T47D (cell line): ENCODE results near the gene CCDC106.

ENCODE experiments used
- DNase-seq, 2 experiments: peaks; one replicate each; pipeline versions ENCODE4 v3.0.0 to v3.0.0-alpha.2; 2011 to 2012; ENCODE audit warnings: low read depth in 1 of 2, low spot score in 1 of 2
- JUND ChIP-seq: IDR thresholded peaks from 2 replicates; pipeline ENCODE4 v1.6.1; 2012; ENCODE audit warnings: low read depth
- in situ Hi-C: cut with HindIII; loops from 2 replicates; pipeline ENCODE4 v1.10.0; 2016; ENCODE audit warnings: low sequenced_read_pairs, low pct_unique_long_range_greater_than_20kb

The CCDC106 gene

GRCh38 chr19:55651236-55651635, 3.2 kb downstream of the CCDC106 start:
- DNase-seq, result no peak
- in situ Hi-C loops, result no loop called here
- no peak for TF ChIP-seq JUND

GRCh38 chr19:55652311-55653128, 4.5 kb downstream of the CCDC106 start:
- in situ Hi-C loops, result no loop called here
- DNase-seq, result no peak
- no peak for TF ChIP-seq JUND

GRCh38 chr19:55653651-55654322, 5.8 kb downstream of the CCDC106 start:
- in situ Hi-C loops, result no loop called here
- DNase-seq, result peak; percentile 81 to 97
- TF ChIP-seq JUND, result no peak

GRCh38 chr19:55654323-55654867, 6.4 kb downstream of the CCDC106 start:
- TF ChIP-seq JUND, result no peak
- in situ Hi-C loops, result no loop called here
- peak; percentile 65 to 98 for DNase-seq

- in situ Hi-C loops, result no loop called here
- DNase-seq, result peak; percentile 60 to 91
- TF ChIP-seq JUND, result no peak
These were observed 7.0 kb downstream of the CCDC106 start, which contains the start of gene U2AF2 for GRCh38 chr19:55654868-55655647. Gene U2AF2 (plus strand): TSS chr19:55655035. CDS start chr19:55655105, 70 bp downstream.

- no peak for DNase-seq
- in situ Hi-C loops, result no loop called here
- no peak for TF ChIP-seq JUND
These were observed 7.6 kb downstream of the CCDC106 start for GRCh38 chr19:55655648-55656040.

- no peak for TF ChIP-seq JUND
- in situ Hi-C loops, result no loop called here
- DNase-seq, result no peak
These were observed 8.5 kb downstream of the CCDC106 start for GRCh38 chr19:55656552-55656951.

GRCh38 chr19:55656988-55657747, 9.2 kb downstream of the CCDC106 start:
- no peak for TF ChIP-seq JUND

GRCh38 chr19:55658846-55659459, 10.9 kb downstream of the CCDC106 start:
- no peak for DNase-seq
- in situ Hi-C loops, result no loop called here
- no peak for TF ChIP-seq JUND

More at GRCh38 chr19:55656988-55657747, 9.2 kb downstream of the CCDC106 start:
- DNase-seq, result no peak
- in situ Hi-C loops, result no loop called here

- in situ Hi-C loops, result no loop called here
These were observed 11.8 kb downstream of the CCDC106 start for GRCh38 chr19:55659822-55660221.

GRCh38 chr19:55660404-55660803, 12.4 kb downstream of the CCDC106 start:
- no peak for TF ChIP-seq JUND
- DNase-seq, result no peak
- in situ Hi-C loops, result no loop called here

More at GRCh38 chr19:55659822-55660221, 11.8 kb downstream of the CCDC106 start:
- DNase-seq, result no peak
- no peak for TF ChIP-seq JUND
